HG02678 (cell line): ENCODE data around the gene LITAFD.
"Not testable (repeated sequence)": the region's sequence is repeated elsewhere in the genome, so short reads cannot be mapped to it uniquely, and the experiment has no call there.

Experiments used
- ATAC-seq: cut with Tn5 transposase; IDR thresholded peaks from one replicate; pipeline ENCODE4 v1.9.1; 2021; ENCODE audit warnings: mild to moderate bottlenecking, moderate library complexity; ENCODE audit not compliant: unreplicated experiment

LITAFD gene

DNA sequence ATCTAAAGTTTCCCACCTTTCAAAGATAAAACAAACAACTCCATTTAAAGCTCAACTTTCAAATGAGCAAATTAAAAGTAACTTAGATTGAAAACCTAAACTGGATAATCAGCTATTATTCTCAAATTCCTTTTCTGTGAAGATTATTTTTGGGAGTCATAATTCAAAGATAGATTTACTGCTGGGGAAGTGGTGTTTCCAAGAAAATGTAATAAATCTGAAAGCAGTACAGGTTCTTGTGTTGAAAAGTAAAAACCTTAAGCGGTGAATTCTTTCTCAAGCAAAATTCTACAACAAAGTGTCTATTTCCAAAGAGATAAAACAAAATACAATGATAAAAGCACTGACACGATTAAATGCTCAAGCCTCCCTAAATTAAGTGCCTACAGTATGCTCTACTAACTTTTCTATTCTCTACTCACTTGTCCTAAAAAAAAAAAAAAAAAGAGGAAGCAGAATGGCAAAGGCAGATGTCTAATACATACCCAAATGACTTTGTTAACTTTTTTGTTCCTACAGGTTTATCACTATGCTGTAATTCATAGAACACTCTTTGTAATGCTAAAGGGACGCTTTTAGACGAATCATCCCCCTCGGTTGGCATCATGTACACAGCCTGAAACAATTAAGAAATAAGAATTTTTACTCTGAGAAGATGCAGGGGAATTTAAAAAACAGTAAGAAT, 34.5 kb downstream of the LITAFD start:
- no peak for ATAC-seq

DNA sequence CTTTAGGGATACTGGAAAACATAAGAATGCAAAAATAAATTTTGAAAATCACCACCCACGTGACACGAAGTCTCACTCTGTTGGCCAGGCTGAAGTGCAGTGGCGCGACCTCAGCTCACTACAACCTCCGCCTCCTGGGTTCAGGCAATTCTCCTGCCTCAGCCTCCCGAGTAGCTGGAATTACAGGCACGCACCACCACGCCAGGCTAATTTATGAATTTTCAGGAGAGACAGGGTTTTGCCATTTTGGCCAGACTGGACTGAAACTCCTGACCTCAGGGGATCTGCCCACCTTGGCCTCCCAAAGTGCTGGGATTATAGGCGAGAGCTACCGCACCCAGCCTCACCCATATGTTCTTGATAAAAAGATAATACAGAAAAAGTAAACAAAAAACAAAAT, 35.2 kb downstream of the LITAFD start:
- not testable (repeated sequence) for ATAC-seq

DNA sequence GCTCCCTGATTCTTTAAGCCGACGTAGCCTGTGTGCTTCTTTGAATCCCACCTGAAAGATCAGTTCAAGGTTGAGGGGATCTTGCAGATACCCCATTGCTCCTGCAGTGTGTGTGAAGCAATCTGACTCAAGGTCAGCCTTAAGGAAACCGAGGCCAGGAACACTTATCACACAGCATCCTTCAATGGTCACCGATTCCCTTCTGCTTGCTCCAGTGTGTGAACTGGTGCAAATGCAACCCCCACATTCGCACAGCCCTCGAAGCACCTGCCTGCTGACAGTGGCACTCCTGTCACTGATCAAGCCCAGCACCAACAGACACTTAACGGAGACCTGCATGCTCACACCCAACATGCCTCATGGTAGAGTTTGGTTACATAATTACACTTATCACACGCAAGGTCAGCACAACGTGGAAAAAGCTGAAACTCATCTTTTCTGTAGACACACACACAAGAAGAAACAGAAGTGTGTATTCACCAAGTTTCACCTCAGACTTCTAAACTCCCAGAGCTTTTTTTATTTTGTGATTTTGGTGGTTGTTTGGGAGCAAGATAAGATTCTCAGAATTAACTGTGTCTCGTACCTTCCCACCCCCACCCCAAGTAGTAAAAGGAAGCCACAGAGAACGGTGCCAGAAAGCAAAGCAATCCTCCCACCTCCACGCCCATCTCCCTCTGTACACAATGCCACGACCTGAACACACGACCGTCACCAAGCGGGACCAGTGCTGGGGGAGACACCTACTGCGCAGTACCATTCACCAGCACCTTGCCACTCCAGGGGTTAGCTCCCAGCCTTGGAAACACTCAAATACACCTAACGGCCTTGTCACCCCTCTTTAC, 37.2 kb downstream of the LITAFD start:
- ATAC-seq = no peak

DNA sequence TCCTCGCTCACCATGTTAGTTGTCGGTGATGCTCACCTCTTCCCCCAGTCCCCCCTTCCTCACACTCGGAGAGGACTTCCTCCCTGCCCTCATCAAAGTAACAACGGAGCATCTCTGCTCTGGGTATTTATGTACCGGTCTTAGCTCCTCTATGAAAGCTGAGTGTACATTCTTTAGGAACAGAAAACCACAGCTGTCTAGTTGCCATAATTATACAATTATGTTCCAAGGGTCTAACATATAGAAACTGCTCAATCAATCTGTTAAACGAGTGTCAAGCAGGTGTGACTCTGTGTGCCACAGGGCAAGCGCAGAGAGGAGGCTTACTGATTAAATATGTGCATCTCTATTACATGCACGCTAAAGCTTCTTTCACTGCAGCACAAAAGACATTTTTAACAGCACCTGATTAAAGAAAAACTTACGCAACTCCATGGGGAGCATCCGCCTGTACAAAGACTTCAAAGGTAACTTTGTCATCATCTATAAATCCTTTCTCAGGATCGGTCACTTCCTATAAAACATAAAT, 37.8 kb downstream of the LITAFD start:
- ATAC-seq = no peak

DNA sequence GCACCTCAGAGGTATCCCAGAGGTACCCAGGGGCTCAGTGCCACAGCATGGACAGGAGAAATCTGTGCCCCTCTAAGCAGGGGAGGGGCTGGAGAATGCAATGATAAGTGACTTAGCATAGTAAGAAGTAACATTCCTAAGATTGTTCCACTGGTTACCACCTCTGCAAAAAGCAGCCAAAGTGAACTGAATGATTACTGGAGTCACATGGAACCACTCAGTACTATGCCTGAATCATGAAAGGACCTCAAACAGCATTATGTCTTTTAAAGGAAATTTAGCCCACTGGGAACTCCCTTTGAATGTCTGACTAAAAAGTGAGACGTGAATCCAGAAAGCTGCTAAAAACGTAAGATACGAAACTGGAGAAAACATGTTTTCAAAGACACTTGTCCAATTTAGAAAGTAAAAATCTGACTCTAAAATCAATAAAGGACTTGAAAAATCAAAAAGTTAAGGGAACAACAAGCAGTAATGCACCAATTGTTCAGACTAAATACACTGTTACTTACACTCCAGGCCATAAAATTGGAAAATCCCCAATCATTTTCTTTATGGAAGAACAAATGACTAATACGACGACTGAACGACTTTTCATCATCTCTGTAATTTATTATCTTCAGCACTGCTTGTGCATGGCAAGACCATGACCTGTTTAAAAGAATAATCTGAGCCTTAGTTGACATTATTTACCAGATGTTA, 38.6 kb downstream of the LITAFD start:
- ATAC-seq = no peak

DNA sequence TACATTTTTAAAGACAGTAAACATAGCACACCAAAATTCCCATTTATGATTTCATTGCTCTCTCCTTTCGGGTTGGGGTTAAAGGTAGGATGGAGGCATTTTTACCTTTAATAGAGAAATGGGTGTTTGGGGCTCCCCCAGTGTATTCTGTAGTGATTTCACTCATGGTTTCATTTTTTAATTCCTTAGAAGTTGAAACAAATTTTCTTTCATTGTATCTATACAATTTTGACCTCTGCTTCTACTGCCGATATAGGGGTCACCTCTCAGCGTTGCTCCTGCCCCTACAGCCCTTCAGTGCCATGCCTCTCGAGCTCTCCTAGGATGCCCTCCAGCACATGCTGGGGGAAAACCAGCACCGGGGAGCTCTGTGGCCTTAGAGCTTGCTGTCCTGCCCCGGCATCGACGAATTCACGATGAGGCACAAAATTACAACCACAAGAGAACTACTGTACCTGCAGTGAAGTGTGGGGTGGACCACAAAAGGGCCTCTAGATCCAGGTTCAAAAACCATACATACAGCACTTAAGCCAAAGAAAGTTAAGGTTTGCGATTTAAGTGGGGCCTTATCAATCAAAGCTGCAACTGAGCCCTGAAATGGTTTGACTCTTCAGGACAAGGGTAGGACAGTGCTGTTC, 39.3 kb downstream of the LITAFD start:
- no peak for ATAC-seq

DNA sequence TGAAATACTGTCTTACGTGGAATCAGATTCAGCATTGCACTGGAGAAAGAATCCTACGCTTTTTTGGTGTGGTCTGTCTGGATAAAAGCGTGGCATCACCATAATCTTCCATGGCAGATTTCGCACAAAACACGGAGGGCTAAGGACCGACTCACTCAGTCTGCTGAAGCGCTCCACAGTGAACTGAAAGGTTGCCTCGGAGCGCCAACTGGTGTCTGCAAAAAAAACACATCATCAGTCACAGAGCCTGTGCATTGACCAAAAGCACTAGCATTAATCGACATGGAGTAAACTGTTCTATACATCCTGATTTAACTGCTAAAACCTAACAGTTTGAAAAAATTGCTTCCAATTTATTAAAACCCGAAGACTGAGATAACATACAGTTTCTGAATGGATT, 41.0 kb downstream of the LITAFD start:
- no peak for ATAC-seq

DNA sequence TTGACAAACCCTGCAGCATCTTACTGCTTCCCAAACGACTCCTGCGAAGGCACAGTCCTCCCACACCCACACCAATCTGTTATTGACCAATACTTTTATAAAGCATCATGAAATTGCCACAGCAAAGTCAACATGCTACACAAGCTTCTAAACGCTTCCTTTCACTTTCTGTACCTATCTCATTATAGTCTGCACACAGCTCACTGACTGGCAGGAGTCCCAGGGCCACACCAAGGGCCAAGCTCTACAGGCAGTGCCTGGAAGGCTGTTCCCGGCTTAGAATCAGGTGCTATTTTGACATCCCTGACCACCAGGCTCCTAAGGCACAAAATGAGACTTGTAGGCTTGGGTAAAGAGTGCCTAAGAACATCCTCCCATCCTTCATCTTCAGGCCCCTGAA, 42.1 kb downstream of the LITAFD start:
- no peak for ATAC-seq

DNA sequence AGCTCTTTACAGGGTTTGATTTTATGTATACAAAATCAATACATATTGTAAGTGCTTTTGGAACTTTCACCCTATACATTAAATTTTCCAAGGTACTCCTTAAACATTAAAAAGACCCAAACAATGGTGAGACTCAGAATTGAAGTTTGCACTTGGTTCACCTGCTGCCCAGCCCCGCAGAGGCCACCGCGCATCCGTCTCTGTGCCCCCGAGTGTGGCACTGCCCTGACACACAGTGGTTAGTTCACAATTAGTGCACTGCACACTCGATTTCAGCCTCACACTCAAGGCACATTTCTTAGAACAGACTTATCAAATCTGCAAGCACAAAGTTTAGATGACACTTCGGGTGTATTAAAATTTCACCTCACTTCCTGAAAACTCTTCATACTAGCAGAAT, 43.3 kb downstream of the LITAFD start:
- ATAC-seq = no peak

DNA sequence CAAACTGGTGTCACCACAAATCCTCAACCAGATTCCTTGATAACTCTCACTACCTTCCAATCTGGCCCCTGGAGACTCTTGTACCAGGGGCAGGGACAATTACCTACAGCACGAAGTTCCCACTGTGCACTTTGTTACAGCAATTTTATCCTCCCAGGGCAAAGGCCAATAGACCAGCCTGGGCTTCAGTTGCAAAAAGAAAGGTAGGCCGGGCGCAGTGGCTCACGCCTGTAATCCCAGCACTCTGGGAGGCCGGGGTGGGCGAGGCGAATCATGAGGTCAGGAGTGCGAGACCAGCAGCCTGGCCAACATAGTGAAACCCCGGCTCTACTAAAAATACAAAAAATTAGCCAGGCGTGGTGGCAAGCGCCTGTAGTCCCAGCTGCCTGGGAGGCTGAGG, 44.7 kb downstream of the LITAFD start:
- ATAC-seq = no peak

DNA sequence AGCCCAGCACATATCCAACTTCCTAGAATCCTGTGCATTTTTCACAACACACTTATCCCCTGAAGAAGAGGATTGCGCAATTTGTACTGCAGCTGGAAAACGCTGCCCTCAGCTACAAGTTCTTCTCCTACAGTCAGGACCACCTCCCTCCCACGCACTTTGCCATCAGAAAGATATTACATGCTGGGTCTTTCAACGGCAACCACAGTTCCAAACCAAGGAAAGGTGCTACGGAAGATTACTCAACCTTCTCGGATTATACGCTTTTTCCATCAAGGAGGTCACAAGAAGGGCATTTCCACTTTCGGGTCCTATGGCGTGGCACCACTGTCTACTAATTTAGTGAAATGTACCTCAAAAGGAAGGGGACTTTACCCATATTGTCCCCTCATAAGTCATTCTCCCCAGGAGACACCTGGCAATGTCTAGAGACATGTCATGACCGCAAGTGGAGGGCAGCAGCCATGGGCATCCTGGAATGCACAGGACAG, 46.4 kb downstream of the LITAFD start:
- ATAC-seq = peak; percentile 33

DNA sequence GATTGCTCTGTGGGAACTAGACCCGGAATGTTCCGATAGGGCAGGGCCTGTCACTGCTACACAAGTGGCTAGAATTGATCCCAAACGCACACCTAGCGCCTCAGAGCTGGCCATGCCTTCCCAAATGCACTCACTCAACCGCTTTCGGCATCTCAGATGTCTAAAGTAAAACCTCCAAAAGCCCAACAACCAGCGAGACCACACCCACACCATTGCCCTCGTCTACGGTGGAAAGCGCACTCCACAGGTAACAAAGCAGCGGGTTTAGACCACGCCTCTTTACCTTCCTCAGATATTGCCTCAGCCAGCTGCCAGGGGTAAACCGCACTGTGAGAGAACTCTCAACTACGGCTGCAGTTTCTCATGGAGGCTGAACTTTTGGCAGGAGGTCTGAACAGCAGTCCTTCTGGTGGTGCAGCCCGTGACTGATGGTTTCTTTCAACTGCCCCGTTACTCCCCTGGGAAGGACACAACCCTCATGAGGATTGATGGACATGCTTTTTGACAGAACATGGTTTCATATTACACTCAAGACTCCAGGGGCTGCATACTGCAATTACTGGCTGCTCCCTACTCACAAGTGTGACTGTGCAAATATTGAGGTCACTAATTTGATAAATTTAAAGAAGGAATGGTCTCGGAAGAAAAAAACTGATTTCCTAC, 47.1 kb downstream of the LITAFD start:
- peak; percentile 64 for ATAC-seq

DNA sequence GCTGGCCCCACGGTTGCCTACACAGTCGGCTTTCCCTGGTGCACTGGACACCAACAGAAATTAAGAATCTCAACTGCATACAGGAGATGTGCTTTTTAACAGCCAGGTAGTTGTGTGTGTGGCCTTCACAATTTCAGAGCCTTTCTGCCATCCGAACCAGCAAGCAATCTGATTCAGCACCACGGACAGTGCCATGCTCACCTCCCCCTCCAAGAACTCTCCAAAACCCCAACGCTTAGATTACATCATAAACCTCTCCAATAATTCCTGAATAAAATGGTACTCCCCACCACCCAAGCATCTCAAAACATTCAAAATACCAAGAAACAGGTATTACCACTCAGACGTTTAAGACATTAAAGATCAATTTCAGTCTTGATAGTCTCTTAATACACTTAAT, 49.7 kb downstream of the LITAFD start:
- ATAC-seq = no peak

DNA sequence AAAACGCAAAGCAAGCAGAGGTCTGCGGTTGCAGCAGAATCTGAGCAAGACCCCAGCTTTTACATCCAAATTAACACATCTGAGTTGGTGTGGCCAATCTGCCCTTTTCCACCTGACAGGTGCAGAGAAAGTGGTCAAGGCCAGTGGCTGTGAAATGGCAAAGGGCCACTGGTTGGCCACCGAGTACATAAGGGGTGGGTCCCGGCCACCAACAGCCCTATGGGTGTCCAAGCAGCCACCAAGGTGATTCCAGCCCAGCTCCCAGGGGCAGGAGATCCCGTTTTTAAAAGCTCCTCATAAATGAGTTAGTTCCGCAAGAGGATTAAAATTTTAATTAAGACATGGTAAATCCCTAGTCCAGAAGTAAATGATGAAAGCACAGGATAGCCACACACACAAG, 52.5 kb downstream of the LITAFD start:
- ATAC-seq = no peak
